GM12872 (cell line): ENCODE measurements around the gene PRAMEF8.
A peak's percentile ranks its signal among the peaks of the same experiment; 100 is the strongest.
"Not testable (repeated sequence)": the region's sequence is repeated elsewhere in the genome, so short reads cannot be mapped to it uniquely, and the experiment has no call there.

Source experiments
- TF ChIP-seq, protein P1 (sequence below): IDR thresholded peaks from 3 replicates; pipeline ENCODE4 v1.5.1; 2011; ENCODE audit warnings: low read depth, mild to moderate bottlenecking, low read length, moderate library complexity; ENCODE audit not compliant: insufficient read depth

PRAMEF8 gene

DNA sequence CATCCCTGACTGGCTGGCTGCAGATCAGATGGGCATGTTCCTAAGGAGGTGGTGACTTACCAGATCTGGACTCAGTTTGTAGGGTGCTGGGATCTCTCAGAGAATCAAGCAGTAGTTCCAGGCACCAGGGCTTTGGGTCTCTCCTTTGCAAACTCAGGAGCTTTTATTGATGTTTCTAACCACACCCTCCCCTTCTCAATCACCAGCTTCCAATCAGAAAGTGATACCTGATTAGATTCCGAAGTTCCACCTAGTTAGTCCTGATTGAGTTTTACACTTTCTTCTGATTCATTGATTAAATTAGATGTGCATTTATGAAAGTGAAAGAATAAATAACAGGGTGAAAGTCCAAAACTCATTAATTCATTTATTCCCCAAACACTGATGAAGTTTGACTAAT, at the start of gene PRAMEF8:
Gene PRAMEF8 (minus strand): TSS at position 101 of the 400 bp plus-strand sequence. CDS start 1,046 bp downstream, outside the sequence.
- TF ChIP-seq, protein P1, sequence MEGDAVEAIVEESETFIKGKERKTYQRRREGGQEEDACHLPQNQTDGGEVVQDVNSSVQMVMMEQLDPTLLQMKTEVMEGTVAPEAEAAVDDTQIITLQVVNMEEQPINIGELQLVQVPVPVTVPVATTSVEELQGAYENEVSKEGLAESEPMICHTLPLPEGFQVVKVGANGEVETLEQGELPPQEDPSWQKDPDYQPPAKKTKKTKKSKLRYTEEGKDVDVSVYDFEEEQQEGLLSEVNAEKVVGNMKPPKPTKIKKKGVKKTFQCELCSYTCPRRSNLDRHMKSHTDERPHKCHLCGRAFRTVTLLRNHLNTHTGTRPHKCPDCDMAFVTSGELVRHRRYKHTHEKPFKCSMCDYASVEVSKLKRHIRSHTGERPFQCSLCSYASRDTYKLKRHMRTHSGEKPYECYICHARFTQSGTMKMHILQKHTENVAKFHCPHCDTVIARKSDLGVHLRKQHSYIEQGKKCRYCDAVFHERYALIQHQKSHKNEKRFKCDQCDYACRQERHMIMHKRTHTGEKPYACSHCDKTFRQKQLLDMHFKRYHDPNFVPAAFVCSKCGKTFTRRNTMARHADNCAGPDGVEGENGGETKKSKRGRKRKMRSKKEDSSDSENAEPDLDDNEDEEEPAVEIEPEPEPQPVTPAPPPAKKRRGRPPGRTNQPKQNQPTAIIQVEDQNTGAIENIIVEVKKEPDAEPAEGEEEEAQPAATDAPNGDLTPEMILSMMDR = not testable (repeated sequence)

- TF ChIP-seq, protein P1 = not testable (repeated sequence)
Measured at GRCh38 chr1:13315281-13315680, 30.3 kb upstream of the PRAMEF8 start, which contains the start of gene PRAMEF15. Gene PRAMEF15, plus strand, starts transcription at chr1:13315581. Its CDS starts 2,827 bp downstream, at chr1:13318408.

- TF ChIP-seq, protein P1 = not testable (repeated sequence)
Measured at GRCh38 chr1:13303239-13303638, 18.3 kb upstream of the PRAMEF8 start, which contains the start of gene PRAMEF33. Gene PRAMEF33, plus strand, starts transcription at chr1:13303539. Its CDS starts 2,416 bp downstream, at chr1:13305955.

- TF ChIP-seq, protein P1 = peak; percentile 32; the same call in 1 of the 3 replicates
Measured at GRCh38 chr1:13277016-13277415, 7.9 kb downstream of the PRAMEF8 start.

- TF ChIP-seq, protein P1 = not testable (repeated sequence)
Measured at GRCh38 chr1:13253898-13254297, 31.0 kb downstream of the PRAMEF8 start, which contains the start of gene PRAMEF5. Gene PRAMEF5, plus strand, starts transcription at chr1:13254198. Its CDS starts 5,071 bp downstream, at chr1:13259269.
